Measurements from ENCODE around the gene COX5A.

- TF ChIP-seq, protein P1, sequence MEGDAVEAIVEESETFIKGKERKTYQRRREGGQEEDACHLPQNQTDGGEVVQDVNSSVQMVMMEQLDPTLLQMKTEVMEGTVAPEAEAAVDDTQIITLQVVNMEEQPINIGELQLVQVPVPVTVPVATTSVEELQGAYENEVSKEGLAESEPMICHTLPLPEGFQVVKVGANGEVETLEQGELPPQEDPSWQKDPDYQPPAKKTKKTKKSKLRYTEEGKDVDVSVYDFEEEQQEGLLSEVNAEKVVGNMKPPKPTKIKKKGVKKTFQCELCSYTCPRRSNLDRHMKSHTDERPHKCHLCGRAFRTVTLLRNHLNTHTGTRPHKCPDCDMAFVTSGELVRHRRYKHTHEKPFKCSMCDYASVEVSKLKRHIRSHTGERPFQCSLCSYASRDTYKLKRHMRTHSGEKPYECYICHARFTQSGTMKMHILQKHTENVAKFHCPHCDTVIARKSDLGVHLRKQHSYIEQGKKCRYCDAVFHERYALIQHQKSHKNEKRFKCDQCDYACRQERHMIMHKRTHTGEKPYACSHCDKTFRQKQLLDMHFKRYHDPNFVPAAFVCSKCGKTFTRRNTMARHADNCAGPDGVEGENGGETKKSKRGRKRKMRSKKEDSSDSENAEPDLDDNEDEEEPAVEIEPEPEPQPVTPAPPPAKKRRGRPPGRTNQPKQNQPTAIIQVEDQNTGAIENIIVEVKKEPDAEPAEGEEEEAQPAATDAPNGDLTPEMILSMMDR (conservative IDR thresholded peaks at IDR 0.05; ENCODE audit: low read length), result no peak
- no peak for TF ChIP-seq EZH2phosphoT487 (IDR thresholded peaks at IDR 0.05; ENCODE audit: borderline replicate concordance, low read depth, low read length)
These were observed 33.6 kb downstream of the COX5A start for GRCh38 chr15:74904190-74904805.
